Measurements from ENCODE around the gene TRIM3.
A peak's percentile ranks its signal among the peaks of the same experiment; 100 is the strongest.

The TRIM3 gene

DNA sequence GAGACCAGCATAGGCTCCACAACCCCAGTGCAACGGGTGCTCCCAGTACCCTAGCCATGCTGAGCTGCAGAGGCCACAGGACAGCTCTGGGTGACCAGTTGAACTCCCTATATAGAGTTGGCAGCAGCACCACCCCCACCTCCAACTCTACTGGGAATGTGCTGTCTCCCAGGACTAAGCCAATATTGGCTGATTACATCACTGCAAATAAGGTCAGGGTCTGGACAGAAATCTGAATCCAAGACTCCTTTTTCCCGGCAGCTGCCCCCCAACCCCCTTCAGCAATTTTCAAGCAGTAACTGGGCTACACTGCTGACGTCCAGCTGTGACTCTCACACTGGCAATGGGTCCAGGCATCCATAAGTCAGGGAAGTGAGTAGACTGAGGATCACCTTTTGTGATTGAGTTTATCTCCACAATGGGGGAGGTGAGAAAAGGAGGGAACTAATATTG is 32.8 kb downstream of the TRIM3 start, which contains the start of gene HPX:
Gene HPX, minus strand, starts transcription at position 82 of the 453 bp plus-strand sequence. Its CDS starts 24 bp downstream, at position 58.
- CTCF ChIA-PET, result interaction anchor here (0.7 to 19.9 kb wide), 16 partner anchors 9 to 265 kb away, joined by 3 to 701 read pairs (median 3); partner anchors contain the start of genes APBB1 and SMPD1
- DNase-seq (ENCODE audit: low read depth, low spot score), result no peak
- no peak within 1 kb of the TSS for H3K4me3 ChIP-seq (ENCODE audit: low read depth, low read length)
- TF ChIP-seq, protein P1, sequence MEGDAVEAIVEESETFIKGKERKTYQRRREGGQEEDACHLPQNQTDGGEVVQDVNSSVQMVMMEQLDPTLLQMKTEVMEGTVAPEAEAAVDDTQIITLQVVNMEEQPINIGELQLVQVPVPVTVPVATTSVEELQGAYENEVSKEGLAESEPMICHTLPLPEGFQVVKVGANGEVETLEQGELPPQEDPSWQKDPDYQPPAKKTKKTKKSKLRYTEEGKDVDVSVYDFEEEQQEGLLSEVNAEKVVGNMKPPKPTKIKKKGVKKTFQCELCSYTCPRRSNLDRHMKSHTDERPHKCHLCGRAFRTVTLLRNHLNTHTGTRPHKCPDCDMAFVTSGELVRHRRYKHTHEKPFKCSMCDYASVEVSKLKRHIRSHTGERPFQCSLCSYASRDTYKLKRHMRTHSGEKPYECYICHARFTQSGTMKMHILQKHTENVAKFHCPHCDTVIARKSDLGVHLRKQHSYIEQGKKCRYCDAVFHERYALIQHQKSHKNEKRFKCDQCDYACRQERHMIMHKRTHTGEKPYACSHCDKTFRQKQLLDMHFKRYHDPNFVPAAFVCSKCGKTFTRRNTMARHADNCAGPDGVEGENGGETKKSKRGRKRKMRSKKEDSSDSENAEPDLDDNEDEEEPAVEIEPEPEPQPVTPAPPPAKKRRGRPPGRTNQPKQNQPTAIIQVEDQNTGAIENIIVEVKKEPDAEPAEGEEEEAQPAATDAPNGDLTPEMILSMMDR (IDR thresholded peaks at IDR 0.05; ENCODE audit: insufficient read depth, low read length, missing control alignments), result no peak
- POLR2A ChIA-PET, result no interaction called here

DNA sequence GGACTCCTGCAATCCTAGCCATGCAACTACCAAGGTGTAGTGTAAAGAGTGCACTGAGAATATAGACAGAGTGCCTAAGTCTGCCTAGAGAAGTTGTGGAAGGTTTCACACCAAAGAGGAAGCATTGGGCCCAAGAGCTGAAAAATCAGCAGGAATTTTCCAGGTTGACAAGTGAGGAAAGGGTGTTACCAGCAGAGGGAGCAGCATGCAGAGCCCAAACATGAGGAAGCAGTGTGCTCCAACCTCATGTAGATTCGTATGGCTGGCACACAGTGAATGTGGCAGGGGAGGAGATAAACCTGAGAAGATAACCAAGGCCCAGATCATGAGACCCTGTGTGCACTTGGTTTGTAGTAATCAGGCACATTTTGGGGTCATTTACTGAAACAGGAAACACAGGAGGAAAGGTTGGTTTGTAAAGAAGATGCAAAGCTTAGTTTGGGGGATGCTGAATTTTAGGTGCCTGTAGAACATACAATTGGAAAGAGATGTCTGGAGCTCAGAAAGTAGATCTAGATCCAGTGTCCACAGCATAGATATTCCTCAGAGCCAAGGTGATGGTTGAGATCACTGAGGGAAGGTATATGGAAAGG is 34.7 kb downstream of the TRIM3 start:
- no peak for DNase-seq (ENCODE audit: low read depth, low spot score)
- TF ChIP-seq, protein P1 (IDR thresholded peaks at IDR 0.05; ENCODE audit: insufficient read depth, low read length, missing control alignments), result peak; percentile 80
- no peak overlapping the region for H3K4me3 ChIP-seq (ENCODE audit: low read depth, low read length)
- ChIA-PET POLR2A (no interaction called here), CTCF (interaction anchor here (0.6 to 19.9 kb wide), 20 partner anchors 10 to 267 kb away, joined by 3 to 701 read pairs (median 6); partner anchors contain the start of genes APBB1, MRPL17, SMPD1 and TIMM10B)

DNA sequence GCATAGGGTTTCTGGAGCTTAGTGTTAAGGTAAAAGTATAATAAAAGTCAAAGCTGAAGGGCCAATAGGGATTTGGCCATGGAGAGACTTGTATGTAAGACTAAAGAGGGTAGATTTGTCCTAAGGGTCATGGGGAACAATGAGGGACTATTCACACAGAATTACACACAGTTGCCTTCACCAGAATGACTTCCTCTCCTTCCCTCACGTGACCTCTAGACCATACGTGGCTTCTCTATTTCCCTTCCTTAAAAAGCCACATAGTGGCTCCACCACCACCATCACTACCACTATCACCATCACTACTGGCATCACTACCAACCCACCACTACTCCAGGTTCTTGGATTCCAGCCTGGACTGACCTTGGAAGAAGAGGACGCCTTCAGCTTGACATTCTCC is 35.7 kb downstream of the TRIM3 start:
- no peak overlapping the region for H3K4me3 ChIP-seq (ENCODE audit: low read depth, low read length)
- TF ChIP-seq, protein P1 (IDR thresholded peaks at IDR 0.05; ENCODE audit: insufficient read depth, low read length, missing control alignments), result no peak
- ChIA-PET POLR2A (no interaction called here), CTCF (interaction anchor here (0.7 to 19.9 kb wide), 11 partner anchors 9 to 67 kb away, joined by 3 to 701 read pairs (median 9); partner anchors contain the start of genes APBB1, SMPD1 and TIMM10B)
- no peak for DNase-seq (ENCODE audit: low read depth, low spot score)

DNA sequence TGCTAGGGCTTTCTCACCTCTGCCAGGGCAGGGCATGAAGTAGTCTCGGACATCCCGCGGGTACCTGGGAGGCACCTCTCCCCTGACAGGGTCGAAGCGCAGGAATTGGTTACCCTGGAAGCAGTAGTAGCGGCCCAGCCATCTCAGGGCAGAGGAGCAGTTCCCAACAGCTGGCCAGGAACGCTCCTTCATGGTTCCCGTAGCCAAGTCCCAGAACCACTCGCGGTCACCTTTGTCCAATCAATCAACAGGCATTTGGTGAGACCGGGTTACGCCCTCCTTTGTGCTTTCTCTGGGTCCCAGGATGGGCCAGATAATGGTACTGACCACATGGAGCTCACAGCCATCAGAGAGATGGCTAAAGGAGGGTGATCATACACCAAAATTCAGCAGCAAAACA is 36.3 kb downstream of the TRIM3 start:
- CTCF ChIA-PET, result interaction anchor here (0.7 to 19.9 kb wide), 6 partner anchors 14 to 58 kb away, joined by 3 to 701 read pairs (median 80); partner anchors contain the start of genes APBB1, SMPD1 and TIMM10B
- TF ChIP-seq, protein P1 (IDR thresholded peaks at IDR 0.05; ENCODE audit: insufficient read depth, low read length, missing control alignments), result no peak
- no peak overlapping the region for H3K4me3 ChIP-seq (ENCODE audit: low read depth, low read length)
- POLR2A ChIA-PET, result no interaction called here
- DNase-seq (ENCODE audit: low read depth, low spot score), result no peak

GRCh38 chr11:6433998-6434660 is 39.6 kb downstream of the TRIM3 start:
- DNase-seq (ENCODE audit: low read depth, low spot score), result no peak
- no peak overlapping the region for H3K4me3 ChIP-seq (ENCODE audit: low read depth, low read length)
- ChIA-PET CTCF (interaction anchor here (1.0 to 6.5 kb wide), 4 partner anchors 9 to 183 kb away, joined by 4 to 85 read pairs (median 6); partner anchors contain the start of gene HPX), POLR2A (no interaction called here)
- TF ChIP-seq, protein P1 (IDR thresholded peaks at IDR 0.05; ENCODE audit: insufficient read depth, low read length, missing control alignments), result no peak

DNA sequence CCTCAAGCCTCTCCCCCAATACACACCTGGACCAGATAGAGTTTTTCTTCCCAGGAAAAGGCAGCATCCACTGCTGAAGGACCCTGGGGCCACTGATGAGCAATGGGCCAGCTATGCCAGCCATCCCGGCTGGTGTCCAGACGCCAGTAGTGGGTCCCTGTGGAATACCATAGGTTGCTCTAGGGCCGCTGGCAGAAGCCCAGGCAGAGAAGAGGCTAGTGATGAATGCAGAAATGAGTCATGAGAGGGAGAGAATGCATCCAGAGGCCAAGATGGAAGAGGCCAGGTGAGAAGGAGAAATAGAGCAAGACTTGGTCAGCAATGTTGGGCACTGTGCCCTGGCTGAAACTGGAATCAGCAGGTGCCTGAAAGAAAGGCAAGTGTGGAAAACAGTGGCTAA is 41.9 kb downstream of the TRIM3 start:
- ChIA-PET CTCF (interaction anchor here (1.5 to 6.5 kb wide), 3 partner anchors 11 to 53 kb away, joined by 8 to 85 read pairs (median 21); partner anchors contain the start of gene HPX), POLR2A (no interaction called here)
- DNase-seq (ENCODE audit: low read depth, low spot score), result peak; percentile 45
- TF ChIP-seq, protein P1 (IDR thresholded peaks at IDR 0.05; ENCODE audit: insufficient read depth, low read length, missing control alignments), result no peak
- H3K4me3 ChIP-seq (ENCODE audit: low read depth, low read length), result no peak overlapping the region

Data from AG04449 (cell line).